Mucosa of stomach (tissue), 1 donor: ENCODE data around the gene SKAP1.

Experiments
- H3K27me3 ChIP-seq: one replicate; pipeline ENCODE4 v1.7.0; 2013; ENCODE audit warnings: mild to moderate bottlenecking, low read length; ENCODE audit not compliant: control insufficient read depth, insufficient read depth
- H3K36me3 ChIP-seq: one replicate; pipeline ENCODE4 v1.7.0; 2013; ENCODE audit warnings: low read length; ENCODE audit not compliant: control insufficient read depth, insufficient read depth
- H3K4me1 ChIP-seq: one replicate; pipeline ENCODE4 v1.7.0; 2013; ENCODE audit warnings: mild to moderate bottlenecking, low read length; ENCODE audit not compliant: control insufficient read depth, insufficient read depth
- H3K4me3 ChIP-seq: one replicate; pipeline ENCODE4 v1.7.0; 2013; ENCODE audit warnings: low read length
- H3K9ac ChIP-seq: one replicate; pipeline ENCODE4 v1.7.0; 2013; ENCODE audit warnings: mild to moderate bottlenecking, low read length, moderate library complexity
- H3K9me3 ChIP-seq: one replicate; pipeline ENCODE4 v1.7.0; 2013; ENCODE audit warnings: mild to moderate bottlenecking, low read length, moderate library complexity; ENCODE audit not compliant: control insufficient read depth
- donor health status: Pancreatic carcinoma.

The SKAP1 gene

GRCh38 chr17:48283411-48283810 lies 146.6 kb downstream of the SKAP1 start:
- no peaks in the 10 kb centered on the region for H3K4me1 ChIP-seq
- no peaks in the 10 kb centered on the region for H3K36me3 ChIP-seq
- no peaks in the 10 kb centered on the region for H3K9me3 ChIP-seq
- peaks cover 3% of the 10 kb centered on the region for H3K27me3 ChIP-seq
- no peak overlapping the region for H3K9ac ChIP-seq
- no peak overlapping the region for H3K4me3 ChIP-seq

GRCh38 chr17:48282303-48282702 lies 147.7 kb downstream of the SKAP1 start:
- Histone ChIP-seq H3K27me3 (peaks cover 3% of the 10 kb centered on the region), H3K4me1 (no peaks in the 10 kb centered on the region), H3K36me3 (no peaks in the 10 kb centered on the region), H3K4me3 (no peak overlapping the region), H3K9me3 (no peaks in the 10 kb centered on the region), H3K9ac (no peak overlapping the region)

- Histone ChIP-seq H3K4me1 (no peaks in the 10 kb centered on the region), H3K9me3 (no peaks in the 10 kb centered on the region), H3K9ac (no peak overlapping the region), H3K4me3 (no peak overlapping the region), H3K27me3 (peaks cover 3% of the 10 kb centered on the region), H3K36me3 (no peaks in the 10 kb centered on the region)
Observed at GRCh38 chr17:48278760-48279491, 151.1 kb downstream of the SKAP1 start.

GRCh38 chr17:48276776-48277175 lies 153.2 kb downstream of the SKAP1 start:
- Histone ChIP-seq H3K4me1 (no peaks in the 10 kb centered on the region), H3K4me3 (no peak overlapping the region), H3K9ac (no peak overlapping the region), H3K27me3 (no peaks in the 10 kb centered on the region), H3K9me3 (no peaks in the 10 kb centered on the region), H3K36me3 (no peaks in the 10 kb centered on the region)

GRCh38 chr17:48270899-48271298 lies 159.1 kb downstream of the SKAP1 start:
- H3K9ac ChIP-seq, result no peak overlapping the region
- H3K4me3 ChIP-seq, result no peak overlapping the region
- no peaks in the 10 kb centered on the region for H3K9me3 ChIP-seq
- no peaks in the 10 kb centered on the region for H3K4me1 ChIP-seq
- H3K36me3 ChIP-seq, result no peaks in the 10 kb centered on the region
- no peaks in the 10 kb centered on the region for H3K27me3 ChIP-seq

- no peaks in the 10 kb centered on the region for H3K9me3 ChIP-seq
Observed at GRCh38 chr17:48269209-48269608, 160.8 kb downstream of the SKAP1 start.

GRCh38 chr17:48263731-48264035 lies 166.3 kb downstream of the SKAP1 start:
- Histone ChIP-seq H3K4me3 (no peak overlapping the region), H3K9me3 (no peaks in the 10 kb centered on the region), H3K36me3 (no peaks in the 10 kb centered on the region), H3K4me1 (peaks cover 15% of the 10 kb centered on the region), H3K27me3 (no peaks in the 10 kb centered on the region), H3K9ac (no peak overlapping the region)

More at GRCh38 chr17:48269209-48269608, 160.8 kb downstream of the SKAP1 start:
- Histone ChIP-seq H3K4me3 (no peak overlapping the region), H3K9ac (no peak overlapping the region), H3K27me3 (no peaks in the 10 kb centered on the region), H3K36me3 (no peaks in the 10 kb centered on the region), H3K4me1 (peaks cover 15% of the 10 kb centered on the region)

- H3K36me3 ChIP-seq, result no peaks in the 10 kb centered on the region
- no peak overlapping the region for H3K9ac ChIP-seq
- H3K4me3 ChIP-seq, result no peak overlapping the region
- no peaks in the 10 kb centered on the region for H3K27me3 ChIP-seq
- H3K9me3 ChIP-seq, result no peaks in the 10 kb centered on the region
- H3K4me1 ChIP-seq, result peaks cover 15% of the 10 kb centered on the region
Observed at GRCh38 chr17:48262982-48263730, 166.9 kb downstream of the SKAP1 start.

- Histone ChIP-seq H3K27me3 (no peaks in the 10 kb centered on the region), H3K36me3 (no peaks in the 10 kb centered on the region), H3K4me3 (no peak overlapping the region), H3K9ac (no peak overlapping the region), H3K9me3 (no peaks in the 10 kb centered on the region), H3K4me1 (peaks cover 15% of the 10 kb centered on the region)
Observed at GRCh38 chr17:48261297-48261880, 168.6 kb downstream of the SKAP1 start.

- no peak overlapping the region for H3K9ac ChIP-seq
- H3K27me3 ChIP-seq, result peaks cover 4% of the 10 kb centered on the region
- H3K4me3 ChIP-seq, result no peak overlapping the region
- no peaks in the 10 kb centered on the region for H3K36me3 ChIP-seq
- peaks cover 6% of the 10 kb centered on the region for H3K4me1 ChIP-seq
- H3K9me3 ChIP-seq, result no peaks in the 10 kb centered on the region
Observed at GRCh38 chr17:48259694-48260291, 170.2 kb downstream of the SKAP1 start.

GRCh38 chr17:48258331-48258730 lies 171.7 kb downstream of the SKAP1 start:
- Histone ChIP-seq H3K9ac (no peak overlapping the region), H3K4me1 (no peaks in the 10 kb centered on the region), H3K27me3 (peaks cover 4% of the 10 kb centered on the region), H3K4me3 (no peak overlapping the region), H3K36me3 (no peaks in the 10 kb centered on the region), H3K9me3 (no peaks in the 10 kb centered on the region)

GRCh38 chr17:48255759-48256158 lies 174.3 kb downstream of the SKAP1 start:
- Histone ChIP-seq H3K27me3 (peaks cover 4% of the 10 kb centered on the region), H3K36me3 (no peaks in the 10 kb centered on the region)

More at GRCh38 chr17:48255759-48256158, 174.3 kb downstream of the SKAP1 start:
- Histone ChIP-seq H3K9me3 (no peaks in the 10 kb centered on the region), H3K4me1 (no peaks in the 10 kb centered on the region), H3K9ac (no peak overlapping the region), H3K4me3 (no peak overlapping the region)
